Gastrocnemius medialis (tissue), 4 donors: Measurements from ENCODE around the gene SEMA4C. TPM values are rescaled to one million over a fixed set of nuclear protein-coding genes. Genes with fewer than 3 reads are reported as not detected.

Experiments
- ATAC-seq, 2 donors: fragments of 150-250 bp; one replicate each; pipeline ENCODE4 v1.9.1; 2016
- DNase-seq, 2 donors: peaks; one replicate each; pipeline ENCODE4 v3.0.0-alpha.2; 2019
- H3K27ac ChIP-seq, 4 donors: fragments of 200-600 bp; sonication (generic); 1 replicate in 1 of 4; 2 replicates in 3 of 4; pipeline ENCODE4 v1.5.1; 2016 to 2018; ENCODE audit warnings: mild to moderate bottlenecking in 2 of 4, moderate library complexity in 1 of 4
- H3K27me3 ChIP-seq, 3 donors: fragments of 200-600 bp; sonication (generic) in 2 of 3; 1 replicate in 1 of 3; 2 replicates in 2 of 3; pipeline versions ENCODE4 v1.5.1 to v1.6.0; 2016 to 2019; ENCODE audit warnings: mild to moderate bottlenecking in 1 of 3, moderate library complexity in 1 of 3
- H3K36me3 ChIP-seq, 2 donors: fragments of 200-600 bp; sonication (generic) in 1 of 2; one replicate each; pipeline ENCODE4 v1.5.1; 2017 to 2018
- H3K4me1 ChIP-seq, 2 donors: fragments of 200-600 bp; sonication (generic) in 1 of 2; one replicate each; pipeline ENCODE4 v1.5.1; 2016 to 2017; ENCODE audit warnings: mild to moderate bottlenecking in 2 of 2
- H3K4me3 ChIP-seq, 4 donors: fragments of 200-600 bp; sonication (generic) in 3 of 4; 1 replicate in 1 of 4; 2 replicates in 3 of 4; pipeline ENCODE4 v1.5.1; 2016 to 2019; ENCODE audit warnings: mild to moderate bottlenecking in 2 of 4
- H3K9me3 ChIP-seq, 3 donors: fragments of 200-600 bp; sonication (generic) in 2 of 3; 1 replicate in 1 of 3; 2 replicates in 2 of 3; pipeline ENCODE4 v1.5.1; 2016 to 2019
- POLR2A ChIP-seq, 2 donors: fragments of 450-650 bp; IDR thresholded peaks; one replicate each; pipeline ENCODE4 v1.6.1; 2017; ENCODE audit warnings: antibody characterized with exemption in 2 of 2, mild to moderate bottlenecking in 2 of 2, moderate library complexity in 2 of 2
- in situ Hi-C, 4 donors: fragments of 200-750 bp; cut with MboI; loops; one replicate each; pipeline versions ENCODE4 v1.15.0 to v1.8.0; 2017; ENCODE audit warnings: low sequenced_read_pairs in 4 of 4
- intact Hi-C: fragments of 100-400 bp; cut with DNase I; formaldehyde crosslinking; loops from one replicate; pipeline ENCODE4 v1.15.1; 2023; ENCODE audit warnings: low total_unique reads
- total RNA-seq, 4 donors: library from RNA; depleted of rRNA; stranded (reverse); fragments of >200 nt; gene quantifications; one replicate each; pipeline versions ENCODE4 v1.1.0 to v1.2.3, GENCODE V29; 2016
- TF ChIP-seq, protein P1 (sequence below), 5 experiments: fragments of 450-650 bp in 3 of 5; fragments of 200-600 bp in 2 of 5; sonication (generic) in 2 of 5; IDR thresholded peaks in 4 of 5; conservative IDR thresholded peaks in 1 of 5; 1 replicate in 4 of 5; 2 replicates in 1 of 5; pipeline ENCODE4 v1.5.1; 2016 to 2019; ENCODE audit warnings: antibody characterized with exemption in 5 of 5, mild to moderate bottlenecking in 3 of 5, moderate library complexity in 3 of 5

Gene SEMA4C
- total RNA-seq, 4 donors from 2014 or later, result 3.2 to 8.6 (median 6.5) TPM

DNA sequence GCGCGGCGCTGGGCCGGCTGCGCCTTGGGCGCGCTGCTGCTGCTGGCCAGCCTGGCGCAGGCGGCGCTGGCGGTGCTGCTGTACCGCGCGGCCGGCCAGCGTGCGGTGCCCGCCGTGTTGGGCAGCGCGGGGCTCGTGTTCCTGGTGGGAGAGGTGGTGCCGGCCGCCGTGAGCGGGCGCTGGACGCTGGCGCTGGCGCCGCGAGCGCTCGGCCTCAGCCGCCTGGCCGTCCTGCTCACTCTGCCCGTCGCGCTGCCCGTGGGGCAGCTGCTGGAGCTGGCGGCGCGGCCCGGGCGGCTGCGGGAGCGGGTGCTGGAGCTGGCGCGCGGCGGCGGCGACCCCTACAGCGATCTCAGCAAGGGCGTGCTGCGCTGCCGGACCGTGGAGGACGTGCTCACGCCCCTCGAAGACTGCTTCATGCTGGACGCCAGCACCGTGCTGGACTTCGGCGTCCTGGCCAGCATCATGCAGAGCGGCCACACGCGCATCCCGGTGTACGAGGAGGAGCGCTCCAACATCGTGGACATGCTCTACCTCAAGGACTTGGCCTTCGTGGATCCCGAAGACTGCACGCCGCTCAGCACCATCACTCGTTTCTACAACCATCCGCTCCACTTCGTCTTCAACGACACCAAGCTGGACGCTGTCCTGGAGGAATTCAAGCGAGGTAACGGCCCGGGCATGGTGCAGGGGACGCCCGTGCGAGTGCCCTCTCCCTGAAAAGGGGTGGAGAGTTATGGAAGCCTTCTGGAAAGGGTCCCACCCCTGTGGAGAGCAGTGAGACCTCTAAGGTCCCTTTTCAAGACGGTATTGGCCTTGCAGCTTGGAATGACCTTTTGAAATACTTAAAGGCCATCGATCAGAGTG is 52.8 kb downstream of the SEMA4C start:
- no peaks in the 10 kb centered on the region for H3K27me3 ChIP-seq
- ATAC-seq (peak; percentile 0 to 2), DNase-seq (no peak)
- TF ChIP-seq, protein P1, sequence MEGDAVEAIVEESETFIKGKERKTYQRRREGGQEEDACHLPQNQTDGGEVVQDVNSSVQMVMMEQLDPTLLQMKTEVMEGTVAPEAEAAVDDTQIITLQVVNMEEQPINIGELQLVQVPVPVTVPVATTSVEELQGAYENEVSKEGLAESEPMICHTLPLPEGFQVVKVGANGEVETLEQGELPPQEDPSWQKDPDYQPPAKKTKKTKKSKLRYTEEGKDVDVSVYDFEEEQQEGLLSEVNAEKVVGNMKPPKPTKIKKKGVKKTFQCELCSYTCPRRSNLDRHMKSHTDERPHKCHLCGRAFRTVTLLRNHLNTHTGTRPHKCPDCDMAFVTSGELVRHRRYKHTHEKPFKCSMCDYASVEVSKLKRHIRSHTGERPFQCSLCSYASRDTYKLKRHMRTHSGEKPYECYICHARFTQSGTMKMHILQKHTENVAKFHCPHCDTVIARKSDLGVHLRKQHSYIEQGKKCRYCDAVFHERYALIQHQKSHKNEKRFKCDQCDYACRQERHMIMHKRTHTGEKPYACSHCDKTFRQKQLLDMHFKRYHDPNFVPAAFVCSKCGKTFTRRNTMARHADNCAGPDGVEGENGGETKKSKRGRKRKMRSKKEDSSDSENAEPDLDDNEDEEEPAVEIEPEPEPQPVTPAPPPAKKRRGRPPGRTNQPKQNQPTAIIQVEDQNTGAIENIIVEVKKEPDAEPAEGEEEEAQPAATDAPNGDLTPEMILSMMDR (IDR thresholded peaks at IDR 0.05 in 4 of 5, conservative IDR thresholded peaks at IDR 0.05 in 1 of 5), result no peak
- no peak for TF ChIP-seq POLR2A (IDR thresholded peaks at IDR 0.05)
- no peaks in the 10 kb centered on the region for H3K9me3 ChIP-seq
- in situ Hi-C loops, result no loop called here
- H3K27ac ChIP-seq, result peak overlapping the region; percentile 64 to 94 (median 84)
- intact Hi-C loops, result loop anchor here (1.0 to 5.0 kb wide), 6 partner anchors 25 to 220 kb away; partner anchors contain the start of genes ANKRD39 and LMAN2L
- H3K36me3 ChIP-seq, result no peaks in the 10 kb centered on the region
- peak overlapping the region; percentile 56 to 75 (median 66) for H3K4me3 ChIP-seq
- H3K4me1 ChIP-seq, result peaks cover 53 to 54% of the 10 kb centered on the region in 2 donors

GRCh38 chr2:96816127-96816835 is 53.6 kb downstream of the SEMA4C start, which contains the start of gene CNNM3:
CNNM3 (plus strand) TSS chr2:96816268; CDS start chr2:96816278, 10 bp downstream.
- Histone ChIP-seq H3K27ac (peak within 1 kb of the TSS; percentile 92 to 96 (median 94)), H3K4me3 (peak within 1 kb of the TSS; percentile 63 to 75 (median 67)), H3K4me1 (peaks cover 52 to 59% of the 10 kb centered on the region in 2 donors), H3K9me3 (no peaks in the 10 kb centered on the region), H3K27me3 (no peaks in the 10 kb centered on the region), H3K36me3 (no peaks in the 10 kb centered on the region)
- in situ Hi-C loops (no loop called here), intact Hi-C loops (loop anchor here (1.0 to 5.0 kb wide), 6 partner anchors 26 to 219 kb away; partner anchors contain the start of genes ANKRD39 and LMAN2L)
- ATAC-seq, result peak; percentile 73 to 81
- TF ChIP-seq, protein P1 (IDR thresholded peaks at IDR 0.05 in 4 of 5, conservative IDR thresholded peaks at IDR 0.05 in 1 of 5), result peak; percentile 60 to 82 (median 78)
- peak; percentile 84 to 96 for TF ChIP-seq POLR2A (IDR thresholded peaks at IDR 0.05)
- peak; percentile 96 for DNase-seq

DNA sequence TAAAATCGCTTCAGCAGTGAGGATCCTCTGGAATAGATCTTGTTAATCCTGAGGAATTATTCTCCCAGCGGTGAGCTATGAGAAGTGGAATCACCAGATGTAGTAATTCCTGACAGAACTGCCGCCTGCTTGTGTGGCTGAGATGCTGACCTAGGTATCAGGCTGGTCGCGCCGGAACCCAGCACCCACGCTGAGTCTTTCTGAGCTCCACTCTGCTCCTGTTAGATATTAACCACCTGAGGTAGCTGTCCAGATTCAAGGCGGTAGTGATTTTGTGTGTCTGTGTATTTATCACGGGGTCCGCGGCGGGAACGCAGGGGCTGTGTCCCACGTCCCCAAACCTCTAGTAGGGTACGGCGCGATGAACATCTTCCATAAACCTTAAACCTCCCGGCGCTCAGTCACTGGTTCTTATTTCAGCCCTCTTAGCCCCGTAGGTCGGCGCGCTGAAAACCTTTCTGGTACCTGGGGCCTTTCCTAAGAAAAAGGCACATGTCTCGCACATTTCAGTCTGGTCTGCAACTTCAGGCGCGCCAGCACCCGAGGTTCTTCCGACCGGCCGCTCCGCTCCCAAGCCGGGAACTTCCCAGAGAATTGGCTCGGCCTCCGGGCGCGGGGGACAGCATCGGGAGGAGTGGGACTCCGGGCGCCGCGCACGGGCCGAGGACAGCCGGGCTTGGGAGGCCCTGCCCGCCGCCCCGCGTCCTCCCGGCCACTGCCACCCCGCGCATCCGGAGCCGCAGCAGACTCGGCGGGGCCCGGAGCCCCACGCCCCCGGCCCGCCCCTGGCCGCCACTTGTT is 54.4 kb downstream of the SEMA4C start:
- peak in 1 of 2 donors; percentile 27 for DNase-seq
- peak overlapping the region; percentile 92 to 96 (median 94) for H3K27ac ChIP-seq
- H3K9me3 ChIP-seq, result no peaks in the 10 kb centered on the region
- TF ChIP-seq, protein P1 (IDR thresholded peaks at IDR 0.05 in 4 of 5, conservative IDR thresholded peaks at IDR 0.05 in 1 of 5), result no peak
- peak in 1 of 2 donors; percentile 90 for TF ChIP-seq POLR2A (IDR thresholded peaks at IDR 0.05)
- H3K36me3 ChIP-seq, result no peaks in the 10 kb centered on the region
- in situ Hi-C loops, result no loop called here
- H3K4me1 ChIP-seq, result peaks cover 52 to 54% of the 10 kb centered on the region in 2 donors
- no peaks in the 10 kb centered on the region for H3K27me3 ChIP-seq
- peak overlapping the region; percentile 62 to 75 (median 64) for H3K4me3 ChIP-seq
- ATAC-seq, result peak; percentile 28 to 31
- intact Hi-C loops, result loop anchor here (1.0 to 5.0 kb wide), 6 partner anchors 27 to 218 kb away; partner anchors contain the start of genes ANKRD39 and LMAN2L

DNA sequence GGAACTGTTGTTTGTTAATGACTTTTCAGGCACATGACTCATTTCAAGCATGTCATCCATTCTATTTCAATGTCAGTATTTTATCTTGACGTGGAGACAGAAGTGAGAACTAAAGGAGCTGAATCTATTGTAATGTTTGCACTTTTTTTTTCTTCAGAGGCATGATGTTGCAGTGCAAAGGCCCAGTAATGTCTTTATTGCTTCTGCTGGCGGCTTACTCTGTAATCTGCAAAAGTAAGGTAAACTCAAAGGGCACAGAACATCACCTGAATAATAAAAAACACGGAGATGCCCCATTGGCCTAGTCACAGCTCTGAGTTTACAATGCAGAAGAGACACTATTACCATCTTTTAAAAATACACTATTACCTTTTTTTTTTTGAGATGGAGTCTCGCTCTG is 56.2 kb downstream of the SEMA4C start:
- DNase-seq (no peak), ATAC-seq (no peak)
- Histone ChIP-seq H3K9me3 (no peaks in the 10 kb centered on the region), H3K36me3 (no peaks in the 10 kb centered on the region), H3K27me3 (no peaks in the 10 kb centered on the region), H3K4me1 (peaks cover 33 to 35% of the 10 kb centered on the region in 2 donors), H3K27ac (peak overlapping the region in 1 of 4 donors; percentile 70), H3K4me3 (no peak overlapping the region)
- no peak for TF ChIP-seq POLR2A (IDR thresholded peaks at IDR 0.05)
- TF ChIP-seq, protein P1 (IDR thresholded peaks at IDR 0.05 in 4 of 5, conservative IDR thresholded peaks at IDR 0.05 in 1 of 5), result no peak
- in situ Hi-C loops (no loop called here), intact Hi-C loops (no loop called here)
